ENCODE results near the gene ZNF182. TPM values are rescaled to one million over a fixed set of nuclear protein-coding genes. Genes with fewer than 3 reads are reported as not detected.

Gene ZNF182
- total RNA-seq, 4 donors from 2014 or later: 2.2 to 4.1 (median 4.1) TPM

DNA sequence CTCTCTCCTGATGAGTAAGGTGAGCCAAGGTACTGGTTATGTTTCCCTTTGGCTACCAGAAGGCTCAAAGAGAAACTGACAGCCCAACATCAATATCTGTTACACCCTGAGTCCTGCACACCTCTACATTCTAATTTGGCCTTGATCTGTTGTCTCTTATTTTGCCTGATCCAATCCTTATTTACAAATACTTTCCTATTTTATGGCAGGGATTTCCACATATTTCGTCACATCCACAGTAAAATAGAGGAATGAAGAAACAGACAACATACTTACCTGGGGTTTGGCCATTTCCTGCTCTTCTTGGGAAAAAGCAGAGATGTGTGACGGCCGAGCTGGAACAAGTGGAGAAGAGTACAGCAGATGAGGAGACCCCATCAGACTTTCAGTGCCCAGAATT is 1.5 kb downstream of the ZNF182 start:
- 58 to 85% methylated on average over 3 of the region's 3 CpGs for WGBS, 2 donors
- intact Hi-C loops (cut with DNase I; ENCODE audit: low total_unique reads): no loop called here

DNA sequence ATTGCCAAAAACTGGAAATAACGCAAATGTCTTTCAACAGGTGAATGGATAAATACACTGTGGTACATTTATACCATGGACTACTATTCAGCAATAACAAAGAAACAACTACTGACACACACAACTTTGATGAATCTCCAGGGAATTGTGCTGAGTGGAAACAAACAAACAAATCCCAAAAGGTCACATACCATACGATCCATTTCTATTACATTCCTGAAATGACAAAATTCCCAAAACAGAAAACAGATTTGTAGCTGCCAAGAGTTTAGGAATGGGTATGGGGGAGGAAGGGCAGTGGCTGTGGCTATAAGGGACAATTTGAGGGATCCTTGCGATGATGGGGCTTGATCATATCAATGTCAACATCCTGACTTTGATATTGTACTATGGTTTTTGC is 2.5 kb downstream of the ZNF182 start:
- intact Hi-C loops (cut with DNase I; ENCODE audit: low total_unique reads): no loop called here
- TF ChIP-seq, protein P1, sequence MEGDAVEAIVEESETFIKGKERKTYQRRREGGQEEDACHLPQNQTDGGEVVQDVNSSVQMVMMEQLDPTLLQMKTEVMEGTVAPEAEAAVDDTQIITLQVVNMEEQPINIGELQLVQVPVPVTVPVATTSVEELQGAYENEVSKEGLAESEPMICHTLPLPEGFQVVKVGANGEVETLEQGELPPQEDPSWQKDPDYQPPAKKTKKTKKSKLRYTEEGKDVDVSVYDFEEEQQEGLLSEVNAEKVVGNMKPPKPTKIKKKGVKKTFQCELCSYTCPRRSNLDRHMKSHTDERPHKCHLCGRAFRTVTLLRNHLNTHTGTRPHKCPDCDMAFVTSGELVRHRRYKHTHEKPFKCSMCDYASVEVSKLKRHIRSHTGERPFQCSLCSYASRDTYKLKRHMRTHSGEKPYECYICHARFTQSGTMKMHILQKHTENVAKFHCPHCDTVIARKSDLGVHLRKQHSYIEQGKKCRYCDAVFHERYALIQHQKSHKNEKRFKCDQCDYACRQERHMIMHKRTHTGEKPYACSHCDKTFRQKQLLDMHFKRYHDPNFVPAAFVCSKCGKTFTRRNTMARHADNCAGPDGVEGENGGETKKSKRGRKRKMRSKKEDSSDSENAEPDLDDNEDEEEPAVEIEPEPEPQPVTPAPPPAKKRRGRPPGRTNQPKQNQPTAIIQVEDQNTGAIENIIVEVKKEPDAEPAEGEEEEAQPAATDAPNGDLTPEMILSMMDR (IDR thresholded peaks at IDR 0.05): no peak
- no peak for TF ChIP-seq POLR2A (IDR thresholded peaks at IDR 0.05)
- WGBS, 2 donors: 77% methylated on average over 3 of the region's 3 CpGs
- DNase-seq (ENCODE audit: low spot score in 2 of 2): no peak
- H3K4me3 ChIP-seq (ENCODE audit: low read depth, poor library complexity, severe bottlenecking): no peak overlapping the region

More for the DNA sequence above, 1.5 kb downstream of the ZNF182 start:
- DNase-seq (ENCODE audit: low spot score in 2 of 2): no peak
- no peak overlapping the region for H3K4me3 ChIP-seq (ENCODE audit: low read depth, poor library complexity, severe bottlenecking)
- TF ChIP-seq, protein P1 (IDR thresholded peaks at IDR 0.05): no peak
- TF ChIP-seq POLR2A (IDR thresholded peaks at IDR 0.05): no peak

DNA sequence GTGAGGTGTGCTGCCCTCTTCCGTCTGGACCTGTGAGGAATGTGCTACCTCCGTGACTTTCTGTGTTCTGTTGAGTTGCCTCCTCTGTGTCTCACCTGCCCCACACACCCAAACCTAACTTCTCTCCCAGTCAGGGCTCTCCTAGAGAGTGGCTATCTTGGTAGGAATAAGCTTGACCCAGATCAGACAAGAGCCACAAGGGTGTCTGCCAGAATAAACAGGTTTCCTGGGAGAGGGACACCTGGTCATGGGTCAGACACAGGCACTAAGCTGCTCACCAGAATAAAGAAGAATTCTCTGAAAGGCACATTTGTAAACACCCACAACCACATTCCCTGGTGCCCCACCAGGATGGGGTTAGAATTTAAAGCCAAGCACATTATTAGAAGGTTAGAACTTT is 11.1 kb downstream of the ZNF182 start:
- H3K4me3 ChIP-seq (ENCODE audit: low read depth, poor library complexity, severe bottlenecking): no peak overlapping the region
- no peak for DNase-seq (ENCODE audit: low spot score in 2 of 2)
- 78 to 100% methylated on average over 2 of the region's 2 CpGs for WGBS, 2 donors
- TF ChIP-seq, protein P1 (IDR thresholded peaks at IDR 0.05): no peak
- TF ChIP-seq POLR2A (IDR thresholded peaks at IDR 0.05): no peak
- intact Hi-C loops (cut with DNase I; ENCODE audit: low total_unique reads): no loop called here

DNA sequence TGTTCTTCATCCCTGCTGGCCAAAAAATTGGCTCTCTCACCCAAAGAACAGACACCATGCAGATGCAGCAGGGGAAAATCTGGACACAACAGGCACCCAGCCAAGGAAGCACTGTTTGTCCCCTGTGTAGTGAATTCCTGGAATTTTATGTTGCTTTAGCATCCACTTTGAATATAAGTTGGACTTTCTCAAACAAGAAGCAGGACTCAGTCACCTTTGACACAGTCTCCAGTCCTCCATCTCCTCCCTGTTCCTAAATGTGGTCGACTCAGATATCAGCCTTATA is 11.8 kb downstream of the ZNF182 start:
- H3K4me3 ChIP-seq (ENCODE audit: low read depth, poor library complexity, severe bottlenecking): no peak overlapping the region
- no peak for TF ChIP-seq POLR2A (IDR thresholded peaks at IDR 0.05)
- TF ChIP-seq, protein P1 (IDR thresholded peaks at IDR 0.05): no peak
- intact Hi-C loops (cut with DNase I; ENCODE audit: low total_unique reads): no loop called here
- 79 to 93% methylated on average over 1 of the region's 1 CpG for WGBS, 2 donors
- no peak for DNase-seq (ENCODE audit: low spot score in 2 of 2)

DNA sequence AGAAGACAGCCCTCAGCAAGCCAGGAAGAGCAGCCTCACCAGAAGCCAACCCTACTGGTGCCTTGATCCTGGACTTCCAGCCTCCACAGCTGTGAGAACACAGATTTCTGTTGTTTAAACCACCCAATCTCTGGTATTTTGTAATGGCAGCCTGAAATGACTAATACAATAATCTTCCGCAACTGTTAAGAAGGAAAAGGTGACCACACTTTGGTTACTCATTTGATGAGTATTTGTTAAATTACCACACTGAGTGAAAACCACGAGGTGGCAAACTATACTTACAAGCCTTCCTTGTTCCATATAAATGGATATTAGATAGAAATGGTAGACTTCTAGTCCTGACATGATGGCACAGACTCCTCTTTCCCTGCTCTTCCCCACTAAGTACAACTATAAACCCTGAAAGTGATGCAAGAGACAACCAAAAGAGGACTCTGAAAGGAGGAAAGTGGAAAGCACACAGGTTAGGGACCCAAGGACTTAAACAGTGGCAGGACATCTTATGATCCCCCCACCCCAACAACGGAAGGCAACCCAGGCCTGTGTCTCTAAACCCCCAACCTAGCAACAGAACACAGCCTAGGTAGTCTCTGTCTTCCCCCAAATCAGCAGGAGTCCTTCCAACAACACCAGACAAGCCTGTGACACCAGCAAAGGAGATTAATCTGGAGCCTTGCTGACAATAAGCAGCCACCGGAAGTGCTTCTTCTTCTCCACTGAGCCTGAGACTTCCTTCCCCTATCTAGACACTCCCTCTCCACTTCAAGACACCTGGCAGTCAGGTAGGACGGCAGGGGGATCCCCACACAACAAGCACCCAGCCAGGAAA is 12.3 kb downstream of the ZNF182 start:
- 67 to 85% methylated on average over 5 of the region's 5 CpGs for WGBS, 2 donors
- no peak for DNase-seq (ENCODE audit: low spot score in 2 of 2)
- intact Hi-C loops (cut with DNase I; ENCODE audit: low total_unique reads): no loop called here
- no peak overlapping the region for H3K4me3 ChIP-seq (ENCODE audit: low read depth, poor library complexity, severe bottlenecking)
- TF ChIP-seq POLR2A (IDR thresholded peaks at IDR 0.05): no peak
- TF ChIP-seq, protein P1 (IDR thresholded peaks at IDR 0.05): no peak
